Adrenal gland (tissue), 5 donors: ENCODE results near the gene NXPH3.

Experiments used
- POLR2A ChIP-seq, 2 donors: fragments of 450-650 bp; IDR thresholded peaks; one replicate each; pipeline ENCODE4 v1.6.1; 2017; ENCODE audit warnings: antibody characterized with exemption in 2 of 2, mild to moderate bottlenecking in 2 of 2, moderate library complexity in 1 of 2
- TF ChIP-seq, protein P1 (sequence below), 6 experiments: fragments of 450-650 bp in 4 of 6; fragments of 200-600 bp in 2 of 6; sonication (generic) in 1 of 6; IDR thresholded peaks; 1 replicate in 5 of 6; 2 replicates in 1 of 6; pipeline versions ENCODE4 v1.5.1 to v1.8.0; 2016 to 2021; ENCODE audit warnings: antibody characterized with exemption in 6 of 6, mild to moderate bottlenecking in 2 of 6, moderate library complexity in 1 of 6
- donor health status: DM: no; HTN: no; CAD: no.

DNA sequence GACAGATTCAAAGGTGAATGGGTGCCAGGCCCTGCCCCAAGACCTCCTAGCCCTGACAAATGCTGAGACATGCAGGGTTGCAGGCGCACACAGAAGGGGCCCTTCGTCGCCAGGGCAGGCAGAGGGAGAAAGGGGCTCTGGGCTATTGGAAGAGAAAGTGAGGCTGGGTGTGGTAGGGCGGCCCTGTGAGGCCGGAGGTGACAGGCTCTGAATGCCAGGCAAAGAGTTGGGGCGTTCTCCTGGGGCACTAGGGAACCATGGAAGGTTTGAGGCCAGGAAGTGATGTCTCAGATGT, 26.4 kb upstream of the NXPH3 start:
- TF ChIP-seq, protein P1, sequence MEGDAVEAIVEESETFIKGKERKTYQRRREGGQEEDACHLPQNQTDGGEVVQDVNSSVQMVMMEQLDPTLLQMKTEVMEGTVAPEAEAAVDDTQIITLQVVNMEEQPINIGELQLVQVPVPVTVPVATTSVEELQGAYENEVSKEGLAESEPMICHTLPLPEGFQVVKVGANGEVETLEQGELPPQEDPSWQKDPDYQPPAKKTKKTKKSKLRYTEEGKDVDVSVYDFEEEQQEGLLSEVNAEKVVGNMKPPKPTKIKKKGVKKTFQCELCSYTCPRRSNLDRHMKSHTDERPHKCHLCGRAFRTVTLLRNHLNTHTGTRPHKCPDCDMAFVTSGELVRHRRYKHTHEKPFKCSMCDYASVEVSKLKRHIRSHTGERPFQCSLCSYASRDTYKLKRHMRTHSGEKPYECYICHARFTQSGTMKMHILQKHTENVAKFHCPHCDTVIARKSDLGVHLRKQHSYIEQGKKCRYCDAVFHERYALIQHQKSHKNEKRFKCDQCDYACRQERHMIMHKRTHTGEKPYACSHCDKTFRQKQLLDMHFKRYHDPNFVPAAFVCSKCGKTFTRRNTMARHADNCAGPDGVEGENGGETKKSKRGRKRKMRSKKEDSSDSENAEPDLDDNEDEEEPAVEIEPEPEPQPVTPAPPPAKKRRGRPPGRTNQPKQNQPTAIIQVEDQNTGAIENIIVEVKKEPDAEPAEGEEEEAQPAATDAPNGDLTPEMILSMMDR (IDR thresholded peaks at IDR 0.05): no peak
- no peak for TF ChIP-seq POLR2A (IDR thresholded peaks at IDR 0.05)
